CD4-positive, alpha-beta T cell (primary cell): ENCODE measurements around the gene ANO2. TPM values are rescaled to one million over a fixed set of nuclear protein-coding genes. Genes with fewer than 3 reads are reported as not detected.

Experiments
- ATAC-seq: fragments of 200-7000 bp; cut with Tn5 transposase; one replicate; pipeline ENCODE4 v1.10.0; 2022; ENCODE audit warnings: mild to moderate bottlenecking; ENCODE audit not compliant: poor library complexity
- CTCF ChIA-PET: fragments of 350-600 bp; sonication (Branson Sonifier 250); formaldehyde crosslinking; loops from one replicate; lab custom pipeline; 2021; ENCODE audit warnings: antibody characterized with exemption, inconsistent platforms; lab: Charles Lee
- POLR2A ChIA-PET: fragments of 350-600 bp; sonication (Branson Sonifier 250); formaldehyde crosslinking; loops from one replicate; lab custom pipeline; 2021; ENCODE audit warnings: antibody characterized with exemption, inconsistent platforms; lab: Charles Lee
- DNase-seq, 14 experiments: peaks; one replicate each; pipeline ENCODE4 v3.0.0-alpha.2; 2013 to 2020; ENCODE audit warnings: mixed read lengths in 2 of 14
- H3K27ac ChIP-seq, 2 donors: one replicate each; pipeline versions ENCODE4 v1.5.1 to v1.7.0; 2013; ENCODE audit warnings: low read length in 2 of 2, low read depth in 1 of 2, mild to moderate bottlenecking in 1 of 2
- H3K27me3 ChIP-seq, 2 experiments: 1 replicate in 1 of 2; 2 replicates in 1 of 2; pipeline versions ENCODE4 v1.6.1 to v1.7.0; 2013; ENCODE audit warnings: low read length in 2 of 2, control low read depth in 1 of 2, mild to moderate bottlenecking in 1 of 2, moderate library complexity in 1 of 2; ENCODE audit not compliant: insufficient read depth in 2 of 2, control insufficient read depth in 1 of 2
- H3K36me3 ChIP-seq: one replicate; pipeline ENCODE4 v1.6.1; 2013; ENCODE audit warnings: low read length, control low read depth; ENCODE audit not compliant: insufficient read depth
- H3K4me1 ChIP-seq: one replicate; pipeline ENCODE4 v1.6.1; 2013; ENCODE audit warnings: low read length, control low read depth; ENCODE audit not compliant: insufficient read depth
- H3K4me3 ChIP-seq: one replicate; pipeline ENCODE4 v1.5.1; 2013; ENCODE audit warnings: mild to moderate bottlenecking, low read length, moderate library complexity
- H3K9me3 ChIP-seq, 2 experiments: 1 replicate in 1 of 2; 2 replicates in 1 of 2; pipeline versions ENCODE4 v1.6.1 to v1.7.0; 2013; ENCODE audit warnings: low read length in 2 of 2, mild to moderate bottlenecking in 2 of 2, control low read depth in 1 of 2, moderate library complexity in 1 of 2; ENCODE audit not compliant: control insufficient read depth in 1 of 2, insufficient read depth in 1 of 2
- H3K27ac Mint-ChIP-seq: one replicate; pipeline ENCODE4 v1.8.0; 2020; ENCODE audit warnings: mixed read lengths
- H3K27me3 Mint-ChIP-seq: one replicate; pipeline ENCODE4 v1.8.0; 2021; ENCODE audit warnings: mixed read lengths
- H3K36me3 Mint-ChIP-seq: one replicate; pipeline ENCODE4 v1.8.0; 2021; ENCODE audit warnings: low read depth, mixed read lengths
- H3K4me1 Mint-ChIP-seq: one replicate; pipeline ENCODE4 v1.8.0; 2021; ENCODE audit warnings: low read depth, mixed read lengths
- H3K4me3 Mint-ChIP-seq: one replicate; pipeline ENCODE4 v1.8.0; 2020; ENCODE audit warnings: mild to moderate bottlenecking, mixed read lengths
- H3K9me3 Mint-ChIP-seq: one replicate; pipeline ENCODE4 v1.8.0; 2020; ENCODE audit warnings: mixed read lengths
- CTCF ChIP-seq: fragments of 200-600 bp; IDR thresholded peaks from one replicate; pipeline ENCODE4 v1.8.0; 2022; ENCODE audit warnings: antibody characterized with exemption, mild to moderate bottlenecking
- intact Hi-C, 2 experiments: fragments of 100-400 bp; cut with DNase I in 1 of 2; cut with micrococcal nuclease in 1 of 2; formaldehyde crosslinking; loops; one replicate each; pipeline versions ENCODE4 v1.15.1 to v1.9.0; 2023 to 2025; cut with DNase I, micrococcal nuclease
- total RNA-seq, 174 experiments: library from RNA in 2 of 174; stranded (reverse) in 2 of 174; gene quantifications; one replicate each; pipeline ENCODE4 v1.2.3 and lab custom pipeline; 2021 to 2026

Gene ANO2
- total RNA-seq, 2 experiments from 2014 or later = not detected

GRCh38 chr12:5534426-5535199 is 410.4 kb downstream of the ANO2 start:
- ChIA-PET CTCF (no interaction called here), POLR2A (no interaction called here)
- no peak for TF ChIP-seq CTCF
- no peak overlapping the region for H3K4me3 ChIP-seq
- H3K4me1 Mint-ChIP-seq = no peaks in the 10 kb centered on the region
- no peaks in the 10 kb centered on the region for H3K4me1 ChIP-seq
- intact Hi-C loops = no loop called here
- no peak overlapping the region for H3K27ac ChIP-seq
- no peaks in the 10 kb centered on the region for H3K36me3 Mint-ChIP-seq
- no peak for DNase-seq
- peaks cover 47% of the 10 kb centered on the region for H3K27me3 Mint-ChIP-seq
- H3K9me3 ChIP-seq = peaks cover 0 to 4% of the 10 kb centered on the region in 2 experiments
- no peaks in the 10 kb centered on the region for H3K27me3 ChIP-seq
- peaks cover 3% of the 10 kb centered on the region for H3K9me3 Mint-ChIP-seq
- H3K36me3 ChIP-seq = no peaks in the 10 kb centered on the region
- H3K4me3 Mint-ChIP-seq = no peak overlapping the region
- no peak for ATAC-seq
- H3K27ac Mint-ChIP-seq = no peak overlapping the region

- H3K9me3 Mint-ChIP-seq = peaks cover 3% of the 10 kb centered on the region
- intact Hi-C loops = no loop called here
- DNase-seq = no peak
- Histone ChIP-seq H3K4me1 (no peaks in the 10 kb centered on the region), H3K9me3 (peaks cover 0 to 4% of the 10 kb centered on the region in 2 experiments), H3K36me3 (no peaks in the 10 kb centered on the region), H3K4me3 (no peak overlapping the region), H3K27ac (no peak overlapping the region), H3K27me3 (no peaks in the 10 kb centered on the region)
- H3K4me1 Mint-ChIP-seq = no peaks in the 10 kb centered on the region
- TF ChIP-seq CTCF = no peak
- ChIA-PET CTCF (no interaction called here), POLR2A (no interaction called here)
- ATAC-seq = no peak
- H3K36me3 Mint-ChIP-seq = no peaks in the 10 kb centered on the region
- peaks cover 40% of the 10 kb centered on the region for H3K27me3 Mint-ChIP-seq
- no peak overlapping the region for H3K4me3 Mint-ChIP-seq
- H3K27ac Mint-ChIP-seq = no peak overlapping the region
Observed at GRCh38 chr12:5533368-5533767, 411.7 kb downstream of the ANO2 start.

GRCh38 chr12:5525783-5526367 is 419.2 kb downstream of the ANO2 start:
- POLR2A ChIA-PET = no interaction called here
- Histone ChIP-seq H3K9me3 (no peaks in the 10 kb centered on the region), H3K27me3 (no peaks in the 10 kb centered on the region), H3K4me1 (no peaks in the 10 kb centered on the region), H3K27ac (no peak overlapping the region), H3K36me3 (no peaks in the 10 kb centered on the region), H3K4me3 (no peak overlapping the region)
- no peaks in the 10 kb centered on the region for H3K27me3 Mint-ChIP-seq
- H3K4me1 Mint-ChIP-seq = no peaks in the 10 kb centered on the region
- intact Hi-C loops = no loop called here
- CTCF ChIA-PET = no interaction called here
- TF ChIP-seq CTCF = no peak
- H3K9me3 Mint-ChIP-seq = no peaks in the 10 kb centered on the region
- H3K27ac Mint-ChIP-seq = no peak overlapping the region
- DNase-seq (no peak), ATAC-seq (no peak)
- H3K36me3 Mint-ChIP-seq = no peaks in the 10 kb centered on the region
- no peak overlapping the region for H3K4me3 Mint-ChIP-seq
